Activated CD8-positive, alpha-beta memory T cell treated with anti-CD3 and anti-CD28 coated beads, Interleukin-2, amount 50 U/mL, for 24 hours (primary cell): ENCODE measurements around the gene MARCKSL1.
A peak's percentile ranks its signal among the peaks of the same experiment; 100 is the strongest.

ENCODE experiments used
- DNase-seq: peaks from one replicate; pipeline ENCODE4 v3.0.0-alpha.2; 2020; ENCODE audit errors: extremely low read depth

Gene MARCKSL1

GRCh38 chr1:32352831-32353383 is 16.9 kb upstream of the MARCKSL1 start:
- DNase-seq = no peak

- DNase-seq = no peak
Observed at GRCh38 chr1:32352239-32352745, 16.3 kb upstream of the MARCKSL1 start.

GRCh38 chr1:32351399-32352238 is 15.6 kb upstream of the MARCKSL1 start:
- DNase-seq = peak; percentile 78

GRCh38 chr1:32350785-32351398 is 14.9 kb upstream of the MARCKSL1 start:
- peak; percentile 37 for DNase-seq

GRCh38 chr1:32349211-32349708 is 13.2 kb upstream of the MARCKSL1 start:
- DNase-seq = no peak

DNA sequence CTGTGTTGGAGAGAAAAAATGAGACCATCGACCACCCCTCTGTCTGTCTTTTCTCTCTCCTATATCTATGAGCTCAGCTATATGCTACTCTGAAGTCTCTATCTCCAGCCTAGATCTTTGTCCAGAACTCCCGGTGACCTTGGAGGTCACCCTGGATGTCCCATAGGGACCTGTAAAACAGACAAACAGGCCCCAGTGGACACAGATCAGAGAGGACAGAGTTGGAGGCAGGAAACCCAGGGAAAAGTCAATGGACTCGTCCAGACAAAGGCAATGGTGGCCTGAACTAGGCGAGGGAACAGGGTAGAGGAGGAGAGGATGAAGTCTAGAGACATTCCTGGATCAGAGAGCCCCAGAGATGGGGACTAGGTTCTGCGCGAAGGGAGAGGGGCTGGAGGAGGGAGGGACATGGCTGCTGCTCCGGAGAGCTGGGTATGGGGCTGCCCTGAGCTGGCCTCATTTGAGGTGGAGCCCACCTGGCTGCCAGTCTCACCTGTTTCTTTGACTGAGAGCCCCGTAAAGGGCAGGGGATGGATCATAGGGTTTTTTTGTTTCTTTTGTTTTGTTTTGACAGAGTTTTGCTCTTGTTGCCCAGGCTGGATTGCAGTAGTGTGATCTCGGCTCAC is 10.6 kb upstream of the MARCKSL1 start:
- no peak for DNase-seq

- DNase-seq = no peak
Observed at GRCh38 chr1:32345289-32345827, 9.3 kb upstream of the MARCKSL1 start.

GRCh38 chr1:32342704-32343103 is 6.7 kb upstream of the MARCKSL1 start:
- no peak for DNase-seq

DNA sequence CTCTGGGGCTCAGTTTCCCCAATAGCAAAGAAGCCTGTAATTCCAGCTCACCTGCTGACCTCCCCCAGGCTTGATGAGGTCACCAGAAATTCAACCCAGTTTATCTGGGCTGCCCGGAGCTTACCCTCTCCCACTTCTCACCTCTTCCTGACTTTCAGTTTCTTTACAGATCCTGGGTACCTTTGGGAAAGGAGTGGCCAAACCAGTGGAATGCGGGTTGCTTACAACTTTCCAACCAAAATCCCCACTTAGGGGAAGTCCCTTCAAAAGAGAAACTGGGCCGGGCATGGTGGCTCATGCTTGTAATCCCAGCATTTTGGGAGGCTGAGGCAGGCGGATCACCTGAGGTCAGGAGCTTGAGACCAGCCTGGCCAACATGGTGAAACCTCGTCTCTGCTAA is 5.9 kb upstream of the MARCKSL1 start:
- DNase-seq = no peak

GRCh38 chr1:32341186-32341757 is 5.2 kb upstream of the MARCKSL1 start:
- no peak for DNase-seq

DNA sequence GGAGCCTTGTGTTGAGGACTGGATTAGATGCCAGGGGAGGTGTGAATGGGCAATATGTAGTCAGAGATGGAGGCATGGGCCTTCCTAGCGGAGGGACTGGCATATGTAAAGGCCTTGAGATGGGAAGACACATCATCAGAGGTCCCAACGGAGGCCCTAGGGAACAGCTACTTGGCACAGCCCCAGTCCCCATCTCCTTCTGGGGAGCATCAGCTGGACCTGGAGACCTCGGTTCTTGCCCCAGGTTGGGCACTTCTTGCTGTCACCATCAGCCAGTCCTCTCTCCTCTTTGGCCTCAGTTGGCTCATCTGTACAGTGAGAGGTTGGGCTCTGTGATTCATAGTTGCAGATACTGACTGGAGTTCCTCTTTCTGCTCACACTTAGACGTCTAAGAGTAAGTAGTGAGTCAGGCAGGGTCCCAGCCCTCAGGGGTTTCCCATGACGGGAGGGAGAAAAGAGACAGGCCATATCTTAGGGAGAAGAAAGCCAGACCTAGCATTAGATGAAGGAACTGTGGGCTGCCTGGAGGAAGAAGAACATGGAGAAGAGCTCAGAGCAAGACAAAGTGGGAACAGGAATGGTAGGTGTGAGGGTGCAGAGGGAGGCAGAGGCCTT is 3.4 kb upstream of the MARCKSL1 start:
- DNase-seq = no peak

- DNase-seq = no peak
Observed at GRCh38 chr1:32338637-32339145, 2.7 kb upstream of the MARCKSL1 start.

DNA sequence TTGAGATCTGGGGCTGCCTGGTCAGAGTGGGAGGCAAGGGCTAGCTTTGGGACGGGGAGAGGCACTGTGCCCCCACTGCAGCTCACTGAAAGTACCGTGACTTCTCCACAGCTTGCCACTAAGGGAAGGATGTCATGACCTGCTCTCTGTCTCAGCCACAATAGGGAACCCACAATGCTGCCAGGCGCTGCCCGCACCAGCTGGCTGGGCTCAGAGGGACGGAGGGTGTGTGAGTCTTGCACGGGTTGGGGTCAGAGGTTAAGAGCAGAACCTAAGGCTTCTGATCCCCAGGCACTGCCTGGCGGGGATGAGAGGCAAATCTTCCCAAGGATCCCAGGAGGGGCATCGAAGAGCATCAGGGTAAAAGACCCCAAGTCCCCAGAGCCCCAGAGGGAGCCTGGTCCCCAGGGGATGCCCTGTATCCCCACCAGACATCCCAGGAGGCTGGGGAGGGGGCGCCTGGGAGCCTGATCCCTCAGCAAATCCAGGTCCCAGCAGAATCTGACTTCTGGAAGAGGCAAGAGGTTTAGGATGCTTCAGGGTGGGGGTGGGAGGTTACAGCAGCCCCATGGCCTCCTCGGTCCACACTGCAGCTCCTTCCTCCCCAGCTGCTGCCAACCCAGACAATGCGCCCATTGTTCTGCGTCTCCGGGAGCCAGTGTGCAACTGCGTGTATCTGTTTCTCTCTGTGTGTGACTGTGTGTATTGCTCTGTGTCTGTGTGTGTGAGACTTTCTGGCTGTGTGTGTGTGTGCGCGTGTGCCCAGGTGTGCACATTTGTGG is 2.0 kb upstream of the MARCKSL1 start:
- DNase-seq = no peak

DNA sequence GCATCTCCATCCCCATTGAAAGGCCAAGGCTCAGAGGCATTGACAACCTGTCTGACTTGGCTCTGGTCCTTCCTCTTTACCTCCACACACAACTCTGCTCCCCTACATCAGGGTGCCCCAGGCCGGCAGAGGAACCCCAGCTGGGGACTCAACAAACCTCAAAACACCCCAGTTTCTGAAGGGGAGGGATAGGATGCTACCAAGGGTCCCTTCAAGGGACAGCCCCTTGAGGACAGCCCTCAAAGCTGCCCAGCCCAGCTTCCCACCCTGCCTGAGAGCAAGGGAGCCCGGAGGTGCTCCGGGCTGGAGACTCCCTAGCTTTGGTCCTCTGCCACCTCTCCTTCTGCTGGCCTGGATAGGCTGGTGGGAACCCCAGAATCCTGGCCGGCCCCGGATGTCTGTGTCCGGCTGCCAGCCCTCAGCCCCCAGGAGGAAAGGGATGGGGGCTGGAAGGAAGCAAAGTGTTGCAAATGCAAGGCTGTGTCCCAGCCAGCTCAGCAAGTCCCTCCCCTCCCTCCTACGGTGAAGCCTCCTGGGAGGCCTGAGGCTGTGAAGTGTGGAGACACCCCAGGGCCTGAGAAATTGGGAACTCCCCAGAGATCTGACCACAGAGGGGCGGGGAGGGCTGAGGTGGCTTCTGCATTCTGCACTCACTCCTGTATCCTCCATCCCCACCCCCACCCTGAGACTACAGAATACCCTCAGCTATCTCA is 1.1 kb upstream of the MARCKSL1 start:
- DNase-seq = peak; percentile 37

DNA sequence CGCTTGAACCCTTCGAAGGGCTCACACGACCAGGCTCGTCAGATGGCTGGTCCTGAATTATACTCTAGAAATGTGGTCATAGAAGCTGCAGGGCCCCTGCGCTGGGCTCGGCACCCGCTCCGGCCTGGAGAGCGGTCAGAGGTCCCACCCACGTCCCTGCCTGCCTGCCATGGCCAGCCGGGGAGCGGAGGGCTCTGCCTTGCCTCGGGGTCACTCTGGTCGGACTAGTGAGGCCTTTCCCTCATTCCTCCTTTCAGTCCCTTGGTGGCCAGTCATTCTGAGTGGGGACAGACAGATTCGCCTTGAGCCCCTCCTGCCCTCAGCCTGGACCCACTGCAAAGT is 529 bp upstream of the MARCKSL1 start:
- no peak for DNase-seq

- no peak for DNase-seq
Observed at GRCh38 chr1:32335535-32335789, 571 bp downstream of the MARCKSL1 start.

GRCh38 chr1:32334864-32335534 is 1.0 kb downstream of the MARCKSL1 start:
- DNase-seq = no peak

DNA sequence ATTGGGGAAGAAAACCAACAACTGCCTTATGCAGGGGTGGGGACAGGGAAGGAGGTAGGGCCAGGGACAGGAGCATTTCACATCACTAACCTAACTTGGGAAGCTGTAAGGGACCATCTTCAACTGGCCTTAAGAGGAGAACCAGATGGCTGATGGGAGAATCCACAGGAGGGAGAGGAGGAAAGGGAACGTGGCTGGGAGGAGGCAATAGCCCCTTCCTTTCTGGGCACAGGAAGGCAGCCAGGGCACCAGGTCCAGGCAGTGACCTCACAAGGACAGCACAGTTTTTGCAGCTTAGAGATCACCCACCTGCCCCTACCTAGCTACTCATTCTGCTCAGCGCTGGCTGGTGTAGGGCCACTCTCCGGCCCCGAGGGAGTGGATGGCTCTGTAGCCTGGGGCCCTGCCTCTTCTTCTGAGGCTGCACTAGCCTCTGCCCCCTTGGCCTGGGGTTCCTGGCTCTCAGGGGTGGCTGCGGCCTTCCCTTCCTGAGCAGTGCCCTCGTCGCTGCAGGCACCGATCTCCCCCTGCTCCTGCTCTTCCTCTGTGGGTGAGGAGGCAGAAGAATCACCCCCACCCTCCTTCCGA is 1.7 kb downstream of the MARCKSL1 start:
- DNase-seq = no peak
